ENCODE data around the gene CERK. TPM values are rescaled to one million over a fixed set of nuclear protein-coding genes. Genes with fewer than 3 reads are reported as not detected.

Gene CERK
- total RNA-seq, 2 donors from 2014 or later: 54.9 to 57.6 TPM

GRCh38 chr22:46775850-46776826 lies 38.1 kb upstream of the CERK start:
- H3K36me3 Mint-ChIP-seq (ENCODE audit: low read depth): peaks cover 5% of the 10 kb centered on the region
- H3K9me3 ChIP-seq (ENCODE audit: control insufficient read depth, low read length): no peaks in the 10 kb centered on the region
- 92 to 96% methylated on average over 13 to 22 of the region's 22 CpGs for WGBS, 2 experiments (ENCODE audit: insufficient coverage in 1 of 2, insufficient read length in 1 of 2)
- no peaks in the 10 kb centered on the region for H3K9me3 Mint-ChIP-seq
- H3K9ac ChIP-seq (ENCODE audit: extremely low read depth, low read length, poor library complexity, severe bottlenecking): no peak overlapping the region
- H3K27me3 Mint-ChIP-seq (ENCODE audit: insufficient read depth): no peaks in the 10 kb centered on the region
- no peak overlapping the region for H3K4me3 ChIP-seq (ENCODE audit: low read length)
- peak overlapping the region; percentile 13 for H3K4me3 Mint-ChIP-seq
- peaks cover 38% of the 10 kb centered on the region for H3K4me1 Mint-ChIP-seq
- peaks cover 18% of the 10 kb centered on the region for H3K4me1 ChIP-seq (ENCODE audit: control insufficient read depth, insufficient read depth, low read length)
- peak overlapping the region; percentile 96 for H3K27ac Mint-ChIP-seq
- no peaks in the 10 kb centered on the region for H3K36me3 ChIP-seq (ENCODE audit: control insufficient read depth, insufficient read depth, low read length)
- no peak for DNase-seq
- no peaks in the 10 kb centered on the region for H3K27me3 ChIP-seq (ENCODE audit: control insufficient read depth, insufficient read depth, low read length, poor library complexity, severe bottlenecking)
- H3K27ac ChIP-seq (ENCODE audit: low read depth, low read length): no peak overlapping the region
- TF ChIP-seq CTCF (conservative IDR thresholded peaks at IDR 0.05): no peak

- Mint-ChIP-seq H3K9me3 (no peaks in the 10 kb centered on the region), H3K4me3 (peak overlapping the region; percentile 4), H3K27ac (peak overlapping the region; percentile 96), H3K36me3 (ENCODE audit: low read depth) (peaks cover 5% of the 10 kb centered on the region), H3K4me1 (peaks cover 38% of the 10 kb centered on the region), H3K27me3 (ENCODE audit: insufficient read depth) (no peaks in the 10 kb centered on the region)
- H3K9ac ChIP-seq (ENCODE audit: extremely low read depth, low read length, poor library complexity, severe bottlenecking): no peak overlapping the region
- TF ChIP-seq CTCF (conservative IDR thresholded peaks at IDR 0.05): no peak
- H3K27ac ChIP-seq (ENCODE audit: low read depth, low read length): no peak overlapping the region
- 87 to 95% methylated on average over 7 to 20 of the region's 20 CpGs for WGBS, 2 experiments (ENCODE audit: insufficient coverage in 1 of 2, insufficient read length in 1 of 2)
- H3K9me3 ChIP-seq (ENCODE audit: control insufficient read depth, low read length): no peaks in the 10 kb centered on the region
- H3K36me3 ChIP-seq (ENCODE audit: control insufficient read depth, insufficient read depth, low read length): no peaks in the 10 kb centered on the region
- H3K27me3 ChIP-seq (ENCODE audit: control insufficient read depth, insufficient read depth, low read length, poor library complexity, severe bottlenecking): no peaks in the 10 kb centered on the region
- peaks cover 18% of the 10 kb centered on the region for H3K4me1 ChIP-seq (ENCODE audit: control insufficient read depth, insufficient read depth, low read length)
- DNase-seq: no peak
- no peak overlapping the region for H3K4me3 ChIP-seq (ENCODE audit: low read length)
Measured at GRCh38 chr22:46774980-46775849, 37.2 kb upstream of the CERK start.

GRCh38 chr22:46774253-46774979 lies 36.4 kb upstream of the CERK start:
- Mint-ChIP-seq H3K27me3 (ENCODE audit: insufficient read depth) (no peaks in the 10 kb centered on the region), H3K36me3 (ENCODE audit: low read depth) (peaks cover 5% of the 10 kb centered on the region), H3K4me1 (peaks cover 38% of the 10 kb centered on the region), H3K4me3 (peak overlapping the region; percentile 4), H3K9me3 (no peaks in the 10 kb centered on the region), H3K27ac (peak overlapping the region; percentile 96)
- H3K9ac ChIP-seq (ENCODE audit: extremely low read depth, low read length, poor library complexity, severe bottlenecking): peak overlapping the region; percentile 61
- H3K27ac ChIP-seq (ENCODE audit: low read depth, low read length): peak overlapping the region; percentile 58
- no peaks in the 10 kb centered on the region for H3K36me3 ChIP-seq (ENCODE audit: control insufficient read depth, insufficient read depth, low read length)
- peak overlapping the region; percentile 50 for H3K4me3 ChIP-seq (ENCODE audit: low read length)
- WGBS, 2 experiments (ENCODE audit: insufficient coverage in 1 of 2, insufficient read length in 1 of 2): 90 to 93% methylated on average over 15 to 24 of the region's 24 CpGs
- no peaks in the 10 kb centered on the region for H3K27me3 ChIP-seq (ENCODE audit: control insufficient read depth, insufficient read depth, low read length, poor library complexity, severe bottlenecking)
- TF ChIP-seq CTCF (conservative IDR thresholded peaks at IDR 0.05): no peak
- H3K4me1 ChIP-seq (ENCODE audit: control insufficient read depth, insufficient read depth, low read length): peaks cover 18% of the 10 kb centered on the region
- no peaks in the 10 kb centered on the region for H3K9me3 ChIP-seq (ENCODE audit: control insufficient read depth, low read length)
- no peak for DNase-seq

Measured in endodermal cell (in vitro differentiated cells).